Urinary bladder (tissue), 4 donors: ENCODE measurements around the gene NFKBIL1. TPM values are rescaled to one million over a fixed set of nuclear protein-coding genes. Genes with fewer than 3 reads are reported as not detected.

Experiments
- DNase-seq: peaks from one replicate; pipeline ENCODE4 v3.0.0-alpha.2; 2015; ENCODE audit errors: extremely low spot score
- H3K27ac ChIP-seq: one replicate; pipeline ENCODE4 v1.5.1; 2013; ENCODE audit warnings: low read depth, mild to moderate bottlenecking, moderate library complexity
- H3K36me3 ChIP-seq: one replicate; pipeline ENCODE4 v1.6.1; 2013; ENCODE audit warnings: mild to moderate bottlenecking, moderate library complexity; ENCODE audit not compliant: insufficient read depth
- H3K4me1 ChIP-seq: one replicate; pipeline ENCODE4 v1.6.1; 2013; ENCODE audit warnings: mild to moderate bottlenecking, moderate library complexity; ENCODE audit not compliant: insufficient read depth
- H3K4me3 ChIP-seq: one replicate; pipeline ENCODE4 v1.5.1; 2013; ENCODE audit warnings: low read depth, low read length
- WGBS: extraction: QIAGEN DNeasy Blood & Tissue Kit; methylation state at CpG from one replicate; pipeline ENCODE4 v1.1.7; 2013; 5-methylcytosine and 5-hydroxymethylcytosine counted together
- polyA plus RNA-seq: library from polyadenylated mRNA; stranded (reverse); fragments of 200-250 nt; gene quantifications from one replicate; pipeline ENCODE4 v1.2.3, GENCODE V29; 2013
- total RNA-seq: library from RNA; depleted of rRNA; stranded (reverse); fragments of >200 nt; gene quantifications from one replicate; pipeline ENCODE4 v1.2.3, GENCODE V29; 2014
- donor health status: healthy with polysubstance abuse.
- donor health status: healthy.

Gene NFKBIL1
- total and polyA plus RNA-seq, 2 donors, result 12.1 to 36.9 TPM

GRCh38 chr6:31529329-31530150 lies 17.9 kb upstream of the NFKBIL1 start:
- no peaks in the 10 kb centered on the region for H3K4me1 ChIP-seq
- WGBS, result 46% methylated on average over 12 of the region's 12 CpGs
- no peak overlapping the region for H3K4me3 ChIP-seq
- no peak overlapping the region for H3K27ac ChIP-seq
- no peak for DNase-seq
- peaks cover 4% of the 10 kb centered on the region for H3K36me3 ChIP-seq

GRCh38 chr6:31530659-31531058 lies 16.7 kb upstream of the NFKBIL1 start:
- 63% methylated on average over 6 of the region's 6 CpGs for WGBS
- Histone ChIP-seq H3K4me1 (no peaks in the 10 kb centered on the region), H3K36me3 (peaks cover 7% of the 10 kb centered on the region), H3K4me3 (no peak overlapping the region), H3K27ac (no peak overlapping the region)
- no peak for DNase-seq

GRCh38 chr6:31531162-31531561 lies 16.2 kb upstream of the NFKBIL1 start:
- 86% methylated on average over 7 of the region's 7 CpGs for WGBS
- no peak overlapping the region for H3K27ac ChIP-seq

GRCh38 chr6:31531771-31532643 lies 15.4 kb upstream of the NFKBIL1 start:
- no peak for DNase-seq
- Histone ChIP-seq H3K4me1 (no peaks in the 10 kb centered on the region), H3K36me3 (peaks cover 11% of the 10 kb centered on the region), H3K4me3 (no peak overlapping the region), H3K27ac (no peak overlapping the region)
- 71% methylated on average over 9 of the region's 9 CpGs for WGBS

More at GRCh38 chr6:31531162-31531561, 16.2 kb upstream of the NFKBIL1 start:
- no peaks in the 10 kb centered on the region for H3K4me1 ChIP-seq
- no peak for DNase-seq
- peaks cover 11% of the 10 kb centered on the region for H3K36me3 ChIP-seq
- H3K4me3 ChIP-seq, result no peak overlapping the region

- peaks cover 11% of the 10 kb centered on the region for H3K36me3 ChIP-seq
Measured at GRCh38 chr6:31532644-31533454, 14.6 kb upstream of the NFKBIL1 start.

GRCh38 chr6:31533455-31533841 lies 14.0 kb upstream of the NFKBIL1 start:
- no peak overlapping the region for H3K27ac ChIP-seq
- WGBS, result 84% methylated on average over 1 of the region's 1 CpG
- H3K4me3 ChIP-seq, result no peak overlapping the region
- H3K4me1 ChIP-seq, result no peaks in the 10 kb centered on the region
- DNase-seq, result no peak
- H3K36me3 ChIP-seq, result peaks cover 11% of the 10 kb centered on the region

More at GRCh38 chr6:31532644-31533454, 14.6 kb upstream of the NFKBIL1 start:
- DNase-seq, result no peak
- Histone ChIP-seq H3K4me1 (no peaks in the 10 kb centered on the region), H3K27ac (no peak overlapping the region), H3K4me3 (no peak overlapping the region)
- WGBS, result 65% methylated on average over 9 of the region's 9 CpGs

- 90% methylated on average over 6 of the region's 6 CpGs for WGBS
- no peak overlapping the region for H3K27ac ChIP-seq
- DNase-seq, result no peak
- H3K4me1 ChIP-seq, result no peaks in the 10 kb centered on the region
- H3K4me3 ChIP-seq, result no peak overlapping the region
- H3K36me3 ChIP-seq, result peaks cover 11% of the 10 kb centered on the region
Measured at GRCh38 chr6:31534011-31534410, 13.4 kb upstream of the NFKBIL1 start.

GRCh38 chr6:31534521-31535040 lies 12.8 kb upstream of the NFKBIL1 start:
- H3K27ac ChIP-seq, result no peak overlapping the region
- no peak overlapping the region for H3K4me3 ChIP-seq
- WGBS, result 88% methylated on average over 24 of the region's 24 CpGs
- H3K4me1 ChIP-seq, result no peaks in the 10 kb centered on the region
- no peak for DNase-seq
- peaks cover 11% of the 10 kb centered on the region for H3K36me3 ChIP-seq

- whole genome bisulfite sequencing, result 39% methylated on average over 2 of the region's 2 CpGs
- Histone ChIP-seq H3K4me1 (no peaks in the 10 kb centered on the region), H3K27ac (no peak overlapping the region), H3K4me3 (no peak overlapping the region), H3K36me3 (peaks cover 11% of the 10 kb centered on the region)
- no peak for DNase-seq
Measured at GRCh38 chr6:31535538-31536324, 11.7 kb upstream of the NFKBIL1 start.

GRCh38 chr6:31538805-31539400 lies 8.5 kb upstream of the NFKBIL1 start:
- peaks cover 10% of the 10 kb centered on the region for H3K36me3 ChIP-seq
- DNase-seq, result no peak
- 60% methylated on average over 6 of the region's 6 CpGs for WGBS
- H3K4me1 ChIP-seq, result no peaks in the 10 kb centered on the region
- H3K27ac ChIP-seq, result no peak overlapping the region
- no peak overlapping the region for H3K4me3 ChIP-seq

GRCh38 chr6:31540640-31541039 lies 6.8 kb upstream of the NFKBIL1 start:
- WGBS, result 10% methylated on average over 4 of the region's 4 CpGs
- no peak for DNase-seq
- Histone ChIP-seq H3K4me3 (peak overlapping the region; percentile 70), H3K4me1 (no peaks in the 10 kb centered on the region), H3K36me3 (peaks cover 4% of the 10 kb centered on the region), H3K27ac (peak overlapping the region; percentile 98)

- Histone ChIP-seq H3K27ac (peak overlapping the region; percentile 98), H3K4me3 (peak overlapping the region; percentile 70), H3K36me3 (no peaks in the 10 kb centered on the region), H3K4me1 (no peaks in the 10 kb centered on the region)
- WGBS, result under 1% methylated on average over 21 of the region's 21 CpGs
- DNase-seq, result no peak
Measured at GRCh38 chr6:31541059-31541657, 6.2 kb upstream of the NFKBIL1 start.
